Measurements from ENCODE around the gene SFXN2.
"Not testable (repeated sequence)": the region's sequence is repeated elsewhere in the genome, so short reads cannot be mapped to it uniquely, and the experiment has no call there.

GRCh38 chr10:102716900-102717565 lies 2.6 kb downstream of the SFXN2 start:
- not testable (repeated sequence) for TF ChIP-seq CTCF, POLR2A (IDR thresholded peaks at IDR 0.05)

All from adrenal gland (tissue), 5 donors.